NCI-H82 treated with DMSO at 0.1 percent for 48 hours (cell line): Measurements from ENCODE around the gene ASB7.
A peak's percentile ranks its signal among the peaks of the same experiment; 100 is the strongest.

Source experiments
- DNase-seq: peaks from one replicate; lab custom pipeline; 2025; ENCODE audit not compliant: unreplicated experiment; lab: John Stamatoyannopoulos, UW

ASB7 gene

GRCh38 chr15:100596792-100597191 is 5.6 kb upstream of the ASB7 start:
- no peak for DNase-seq

- DNase-seq: no peak
Observed at GRCh38 chr15:100597862-100598261, 4.5 kb upstream of the ASB7 start.

GRCh38 chr15:100598655-100599054 is 3.7 kb upstream of the ASB7 start:
- no peak for DNase-seq

- no peak for DNase-seq
Observed at GRCh38 chr15:100601163-100601562, 1.2 kb upstream of the ASB7 start.

- no peak for DNase-seq
Observed at GRCh38 chr15:100601617-100602063, 749 bp upstream of the ASB7 start.

- DNase-seq: no peak
Observed at GRCh38 chr15:100602823-100603393, 519 bp downstream of the ASB7 start.

- DNase-seq: no peak
Observed at GRCh38 chr15:100612539-100612938, 10.2 kb downstream of the ASB7 start.

- DNase-seq: no peak
Observed at GRCh38 chr15:100613208-100613607, 10.8 kb downstream of the ASB7 start.

GRCh38 chr15:100614336-100614735 is 11.9 kb downstream of the ASB7 start:
- no peak for DNase-seq

- DNase-seq: no peak
Observed at GRCh38 chr15:100614918-100615317, 12.5 kb downstream of the ASB7 start.

- DNase-seq: no peak
Observed at GRCh38 chr15:100615801-100616200, 13.4 kb downstream of the ASB7 start.

- DNase-seq: no peak
Observed at GRCh38 chr15:100616700-100617099, 14.3 kb downstream of the ASB7 start.

- no peak for DNase-seq
Observed at GRCh38 chr15:100623301-100623700, 20.9 kb downstream of the ASB7 start.

- DNase-seq: peak; percentile 46
Observed at GRCh38 chr15:100627789-100628395, 25.5 kb downstream of the ASB7 start.

- DNase-seq: no peak
Observed at GRCh38 chr15:100628746-100629145, 26.4 kb downstream of the ASB7 start.

GRCh38 chr15:100631831-100632230 is 29.4 kb downstream of the ASB7 start:
- no peak for DNase-seq

GRCh38 chr15:100633763-100634075 is 31.3 kb downstream of the ASB7 start:
- DNase-seq: no peak

GRCh38 chr15:100635406-100636071 is 33.1 kb downstream of the ASB7 start:
- DNase-seq: no peak

- no peak for DNase-seq
Observed at GRCh38 chr15:100638177-100638730, 35.9 kb downstream of the ASB7 start.

- no peak for DNase-seq
Observed at GRCh38 chr15:100642213-100642949, 40.0 kb downstream of the ASB7 start.

GRCh38 chr15:100642950-100643338 is 40.6 kb downstream of the ASB7 start:
- no peak for DNase-seq

- DNase-seq: no peak
Observed at GRCh38 chr15:100645671-100646070, 43.3 kb downstream of the ASB7 start.
